ENCODE data around the gene VPS33A. TPM values are rescaled to one million over a fixed set of nuclear protein-coding genes. Genes with fewer than 3 reads are reported as not detected.

The VPS33A gene
- total RNA-seq, 1 experiment from 2014 or later: 18.9 TPM

DNA sequence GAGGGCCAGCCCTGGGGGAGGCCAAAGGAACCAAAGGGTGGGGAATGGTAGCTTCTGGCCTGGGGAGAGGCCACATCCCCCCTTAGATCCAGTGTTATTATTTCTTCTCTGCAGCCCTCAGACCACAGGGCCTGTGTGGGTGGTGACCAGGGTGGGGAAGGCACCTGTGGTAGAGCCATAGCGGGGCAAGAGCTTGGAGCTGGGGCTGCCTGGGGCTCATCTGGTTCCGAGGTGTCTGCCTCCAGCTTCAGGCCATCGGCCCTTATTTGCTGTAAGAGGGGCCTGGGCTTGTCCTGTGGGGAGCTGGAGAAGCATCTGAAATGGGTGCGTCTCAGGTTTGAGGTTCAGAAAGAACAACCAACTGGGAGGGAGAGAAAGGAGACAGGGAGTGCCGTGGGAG lies 64.9 kb downstream of the VPS33A start:
- intact Hi-C loops (cut with micrococcal nuclease; ENCODE audit: unreplicated experiment): no loop called here
- DNase-seq: no peak
- Mint-ChIP-seq H3K9me3 (ENCODE audit: low read depth, unreplicated experiment) (no peaks in the 10 kb centered on the region), H3K27ac (ENCODE audit: unreplicated experiment) (no peak overlapping the region), H3K27me3 (ENCODE audit: unreplicated experiment) (peaks cover 77% of the 10 kb centered on the region), H3K4me3 (ENCODE audit: low read depth, unreplicated experiment) (no peak overlapping the region), H3K4me1 (ENCODE audit: low read depth, unreplicated experiment) (peaks cover 8% of the 10 kb centered on the region), H3K36me3 (ENCODE audit: insufficient read depth, unreplicated experiment) (peaks cover 36% of the 10 kb centered on the region)
- TF ChIP-seq, protein P1, sequence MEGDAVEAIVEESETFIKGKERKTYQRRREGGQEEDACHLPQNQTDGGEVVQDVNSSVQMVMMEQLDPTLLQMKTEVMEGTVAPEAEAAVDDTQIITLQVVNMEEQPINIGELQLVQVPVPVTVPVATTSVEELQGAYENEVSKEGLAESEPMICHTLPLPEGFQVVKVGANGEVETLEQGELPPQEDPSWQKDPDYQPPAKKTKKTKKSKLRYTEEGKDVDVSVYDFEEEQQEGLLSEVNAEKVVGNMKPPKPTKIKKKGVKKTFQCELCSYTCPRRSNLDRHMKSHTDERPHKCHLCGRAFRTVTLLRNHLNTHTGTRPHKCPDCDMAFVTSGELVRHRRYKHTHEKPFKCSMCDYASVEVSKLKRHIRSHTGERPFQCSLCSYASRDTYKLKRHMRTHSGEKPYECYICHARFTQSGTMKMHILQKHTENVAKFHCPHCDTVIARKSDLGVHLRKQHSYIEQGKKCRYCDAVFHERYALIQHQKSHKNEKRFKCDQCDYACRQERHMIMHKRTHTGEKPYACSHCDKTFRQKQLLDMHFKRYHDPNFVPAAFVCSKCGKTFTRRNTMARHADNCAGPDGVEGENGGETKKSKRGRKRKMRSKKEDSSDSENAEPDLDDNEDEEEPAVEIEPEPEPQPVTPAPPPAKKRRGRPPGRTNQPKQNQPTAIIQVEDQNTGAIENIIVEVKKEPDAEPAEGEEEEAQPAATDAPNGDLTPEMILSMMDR (IDR thresholded peaks at IDR 0.05; ENCODE audit: unreplicated experiment): no peak
- CTCF ChIA-PET: no interaction called here
- BruUV-seq (replicated peaks): no TSS peak

DNA sequence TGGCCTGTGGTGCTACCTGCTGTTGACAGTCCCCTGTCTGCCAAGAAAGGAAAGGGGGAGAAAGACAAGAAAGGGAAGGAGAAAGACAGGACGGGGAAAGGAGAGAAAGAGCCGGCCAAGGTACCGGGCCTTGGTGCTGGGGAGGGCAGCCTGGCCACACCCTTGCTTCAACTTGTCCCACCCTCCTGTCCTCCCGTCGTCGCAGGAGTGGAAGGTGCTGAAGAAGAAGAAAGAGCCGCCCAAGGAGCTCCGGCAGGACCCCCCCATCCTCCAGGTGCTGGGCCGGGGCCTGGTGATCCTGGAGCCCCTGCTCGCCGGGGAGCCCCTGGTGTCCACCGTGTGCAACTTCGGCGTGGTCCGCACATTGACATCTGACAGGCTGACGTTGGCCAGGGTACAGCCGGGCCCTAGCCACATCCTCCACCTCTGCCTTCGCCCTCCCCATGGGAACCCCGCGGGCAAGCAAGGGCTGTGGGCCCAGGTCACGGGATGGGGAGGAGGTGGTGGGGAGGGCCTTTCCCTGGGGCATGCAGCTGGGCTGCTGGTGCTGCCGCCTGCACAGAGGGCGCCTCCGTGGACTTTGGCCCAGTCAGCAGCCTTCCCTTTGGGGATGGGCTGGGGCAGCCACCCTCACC lies 65.6 kb downstream of the VPS33A start:
- Mint-ChIP-seq H3K4me3 (ENCODE audit: low read depth, unreplicated experiment) (no peak overlapping the region), H3K27me3 (ENCODE audit: unreplicated experiment) (peaks cover 77% of the 10 kb centered on the region), H3K36me3 (ENCODE audit: insufficient read depth, unreplicated experiment) (peaks cover 29% of the 10 kb centered on the region), H3K27ac (ENCODE audit: unreplicated experiment) (no peak overlapping the region), H3K9me3 (ENCODE audit: low read depth, unreplicated experiment) (peaks cover 4% of the 10 kb centered on the region), H3K4me1 (ENCODE audit: low read depth, unreplicated experiment) (peaks cover 8% of the 10 kb centered on the region)
- TF ChIP-seq, protein P1 (IDR thresholded peaks at IDR 0.05; ENCODE audit: unreplicated experiment): no peak
- intact Hi-C loops (cut with micrococcal nuclease; ENCODE audit: unreplicated experiment): no loop called here
- no peak for DNase-seq
- CTCF ChIA-PET: no interaction called here
- BruUV-seq (replicated peaks): no TSS peak

DNA sequence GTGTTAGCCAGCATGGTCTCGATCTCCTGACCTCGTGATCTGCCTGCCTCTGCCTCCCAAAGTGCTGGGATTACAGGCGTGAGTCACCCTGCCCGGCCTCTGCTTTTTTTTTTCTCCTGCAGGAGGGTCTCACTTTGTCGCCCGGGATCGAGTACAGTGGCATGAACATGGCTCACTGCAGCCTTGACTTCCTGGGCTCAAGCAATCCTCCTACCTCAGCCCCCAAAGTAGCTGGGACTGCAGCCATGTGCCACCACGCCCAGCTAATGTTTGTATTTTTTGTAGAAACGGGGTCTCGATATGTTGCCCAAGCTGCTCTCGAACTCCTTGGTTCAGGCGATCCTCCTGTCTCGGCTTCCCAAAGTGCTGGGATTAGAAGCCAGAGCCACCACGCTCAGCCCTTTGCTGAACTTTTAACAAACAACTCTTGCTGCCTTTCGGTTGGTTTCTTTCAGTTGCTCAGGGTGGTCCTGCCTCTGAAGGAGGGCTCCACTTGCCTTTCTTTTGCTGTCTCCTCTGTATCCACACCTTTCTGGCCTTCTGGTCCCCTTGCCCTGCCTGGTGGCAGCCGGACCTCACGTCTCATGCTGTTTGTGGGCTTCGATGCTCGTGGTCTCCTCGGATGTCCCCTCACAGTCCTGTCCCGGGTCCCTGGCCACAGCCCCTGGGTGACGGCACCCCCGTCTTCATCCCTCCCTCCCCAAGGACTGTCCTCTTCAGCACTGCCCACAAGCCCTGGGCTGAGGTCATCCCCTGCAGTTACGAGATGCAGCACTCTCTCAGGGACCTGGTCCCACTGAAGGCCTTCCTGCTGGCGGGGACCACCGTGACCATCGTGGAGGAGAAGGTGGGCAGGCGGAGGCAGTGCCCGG lies 66.6 kb downstream of the VPS33A start:
- Mint-ChIP-seq H3K9me3 (ENCODE audit: low read depth, unreplicated experiment) (peaks cover 6% of the 10 kb centered on the region), H3K36me3 (ENCODE audit: insufficient read depth, unreplicated experiment) (peaks cover 19% of the 10 kb centered on the region), H3K27ac (ENCODE audit: unreplicated experiment) (no peak overlapping the region), H3K4me1 (ENCODE audit: low read depth, unreplicated experiment) (peaks cover 8% of the 10 kb centered on the region), H3K4me3 (ENCODE audit: low read depth, unreplicated experiment) (no peak overlapping the region), H3K27me3 (ENCODE audit: unreplicated experiment) (peaks cover 76% of the 10 kb centered on the region)
- no peak for DNase-seq
- TF ChIP-seq, protein P1 (IDR thresholded peaks at IDR 0.05; ENCODE audit: unreplicated experiment): no peak
- BruUV-seq (replicated peaks): no TSS peak
- CTCF ChIA-PET: interaction anchor here (0.7 kb wide), 1 partner anchor 149 kb away, joined by 3 read pairs; no protein-coding TSS in a partner anchor
- intact Hi-C loops (cut with micrococcal nuclease; ENCODE audit: unreplicated experiment): loop anchor here (10.0 kb wide), 1 partner anchor 285 kb away; the partner anchor contains the start of gene CFAP251

DNA sequence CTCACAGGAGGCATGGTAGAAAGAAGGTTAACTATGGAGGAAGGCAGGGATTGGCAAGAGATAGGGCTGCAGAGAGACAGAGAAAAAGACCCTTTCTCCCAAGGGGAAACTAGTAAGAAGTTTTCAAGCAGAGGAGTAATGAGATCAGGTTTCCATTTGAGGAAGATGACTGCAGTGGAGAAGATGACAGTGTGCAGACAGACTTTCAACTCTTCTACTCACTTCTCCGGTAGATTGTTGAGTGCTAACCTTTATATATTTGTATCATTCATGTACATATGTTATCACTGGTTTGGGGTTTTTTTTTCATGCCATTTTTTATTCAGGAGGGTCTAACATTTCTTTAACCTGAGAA lies 68.7 kb downstream of the VPS33A start:
- Mint-ChIP-seq H3K4me3 (ENCODE audit: low read depth, unreplicated experiment) (no peak overlapping the region), H3K36me3 (ENCODE audit: insufficient read depth, unreplicated experiment) (peaks cover 5% of the 10 kb centered on the region), H3K9me3 (ENCODE audit: low read depth, unreplicated experiment) (peaks cover 6% of the 10 kb centered on the region), H3K4me1 (ENCODE audit: low read depth, unreplicated experiment) (peaks cover 8% of the 10 kb centered on the region), H3K27me3 (ENCODE audit: unreplicated experiment) (peaks cover 68% of the 10 kb centered on the region), H3K27ac (ENCODE audit: unreplicated experiment) (no peak overlapping the region)
- no peak for DNase-seq
- TF ChIP-seq, protein P1 (IDR thresholded peaks at IDR 0.05; ENCODE audit: unreplicated experiment): no peak
- intact Hi-C loops (cut with micrococcal nuclease; ENCODE audit: unreplicated experiment): loop anchor here (10.0 kb wide), 1 partner anchor 283 kb away; the partner anchor contains the start of gene CFAP251
- BruUV-seq (replicated peaks): no TSS peak
- CTCF ChIA-PET: no interaction called here

Data from Calu3 (cell line).